ENCODE results near the gene PITHD1.

DNA sequence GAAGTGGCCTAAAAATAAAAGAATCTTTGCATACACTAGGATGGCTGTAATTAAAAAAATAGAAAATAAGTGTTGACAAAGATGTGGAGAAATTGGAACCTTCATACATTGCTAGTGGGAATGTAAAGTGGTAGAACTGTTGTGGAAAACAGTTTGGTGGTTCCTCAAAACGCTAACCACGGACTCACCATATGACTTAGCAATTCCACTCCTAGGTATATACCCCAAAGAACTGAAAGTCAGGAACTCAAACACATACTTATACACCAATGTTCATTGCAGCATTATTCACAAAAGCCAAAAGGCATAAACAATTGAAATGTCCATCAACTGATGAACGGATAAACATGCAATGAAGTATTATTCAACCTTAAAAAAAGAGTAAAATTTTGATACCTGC, 57.8 kb downstream of the PITHD1 start:
- TF ChIP-seq, protein P1, sequence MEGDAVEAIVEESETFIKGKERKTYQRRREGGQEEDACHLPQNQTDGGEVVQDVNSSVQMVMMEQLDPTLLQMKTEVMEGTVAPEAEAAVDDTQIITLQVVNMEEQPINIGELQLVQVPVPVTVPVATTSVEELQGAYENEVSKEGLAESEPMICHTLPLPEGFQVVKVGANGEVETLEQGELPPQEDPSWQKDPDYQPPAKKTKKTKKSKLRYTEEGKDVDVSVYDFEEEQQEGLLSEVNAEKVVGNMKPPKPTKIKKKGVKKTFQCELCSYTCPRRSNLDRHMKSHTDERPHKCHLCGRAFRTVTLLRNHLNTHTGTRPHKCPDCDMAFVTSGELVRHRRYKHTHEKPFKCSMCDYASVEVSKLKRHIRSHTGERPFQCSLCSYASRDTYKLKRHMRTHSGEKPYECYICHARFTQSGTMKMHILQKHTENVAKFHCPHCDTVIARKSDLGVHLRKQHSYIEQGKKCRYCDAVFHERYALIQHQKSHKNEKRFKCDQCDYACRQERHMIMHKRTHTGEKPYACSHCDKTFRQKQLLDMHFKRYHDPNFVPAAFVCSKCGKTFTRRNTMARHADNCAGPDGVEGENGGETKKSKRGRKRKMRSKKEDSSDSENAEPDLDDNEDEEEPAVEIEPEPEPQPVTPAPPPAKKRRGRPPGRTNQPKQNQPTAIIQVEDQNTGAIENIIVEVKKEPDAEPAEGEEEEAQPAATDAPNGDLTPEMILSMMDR (IDR thresholded peaks at IDR 0.05; ENCODE audit: control extremely low read depth in 1 of 3, insufficient read depth in 1 of 3, low read depth in 1 of 3, low read length in 3 of 3): no peak
- TF ChIP-seq BACH1 (IDR thresholded peaks at IDR 0.05; ENCODE audit: low read length) (no peak), GABPA (IDR thresholded peaks at IDR 0.05; ENCODE audit: borderline replicate concordance, insufficient read depth, low read length) (no peak), CREB1 (IDR thresholded peaks at IDR 0.05) (no peak), SP4 (IDR thresholded peaks at IDR 0.05; ENCODE audit: low read length) (no peak), EP300 (IDR thresholded peaks at IDR 0.05; ENCODE audit: borderline replicate concordance in 1 of 2, low read depth in 2 of 2, low read length in 2 of 2) (no peak), ASH2L (IDR thresholded peaks at IDR 0.05; ENCODE audit: low read length) (no peak), MAFK (IDR thresholded peaks at IDR 0.05; ENCODE audit: low read depth, low read length) (no peak), CBX5 (IDR thresholded peaks at IDR 0.05; ENCODE audit: low read depth, low read length) (no peak), POLR2A (IDR thresholded peaks at IDR 0.05; ENCODE audit: control extremely low read depth in 1 of 2, low read depth in 2 of 2, low read length in 2 of 2) (no peak)
